GM12864 (cell line): ENCODE data around the gene COPE.

Experiments used
- DNase-seq: peaks from one replicate; pipeline ENCODE4 v3.0.0-alpha.2; 2011; ENCODE audit warnings: low read depth
- H3K4me3 ChIP-seq: 2 replicates; pipeline ENCODE4 v1.5.1; 2011; ENCODE audit warnings: mild to moderate bottlenecking, low read depth, low read length, control low read depth
- CTCF ChIP-seq: IDR thresholded peaks from 2 replicates; pipeline ENCODE4 v1.5.1; 2011; ENCODE audit warnings: low read depth, mild to moderate bottlenecking, moderate library complexity, low read length, control low read depth, inconsistent platforms; ENCODE audit errors: missing control alignments

COPE gene

GRCh38 chr19:18865106-18865972 is 53.8 kb downstream of the COPE start:
- DNase-seq, result no peak
- no peak overlapping the region for H3K4me3 ChIP-seq
- no peak for TF ChIP-seq CTCF

GRCh38 chr19:18863843-18864362 is 55.3 kb downstream of the COPE start:
- no peak for DNase-seq
- no peak for TF ChIP-seq CTCF
- no peak overlapping the region for H3K4me3 ChIP-seq

GRCh38 chr19:18862976-18863842 is 56.0 kb downstream of the COPE start:
- TF ChIP-seq CTCF, result no peak
- no peak for DNase-seq
- H3K4me3 ChIP-seq, result no peak overlapping the region

- no peak for TF ChIP-seq CTCF
- DNase-seq, result no peak
- no peak overlapping the region for H3K4me3 ChIP-seq
Observed at GRCh38 chr19:18861917-18862316, 57.3 kb downstream of the COPE start.

GRCh38 chr19:18861235-18861634 is 58.0 kb downstream of the COPE start:
- no peak for TF ChIP-seq CTCF
- no peak overlapping the region for H3K4me3 ChIP-seq
- DNase-seq, result no peak

- H3K4me3 ChIP-seq, result no peak overlapping the region
- no peak for DNase-seq
- TF ChIP-seq CTCF, result no peak
Observed at GRCh38 chr19:18860725-18861124, 58.5 kb downstream of the COPE start.
